ENCODE results near the gene SLC17A7. TPM values are rescaled to one million over a fixed set of nuclear protein-coding genes. Genes with fewer than 3 reads are reported as not detected.
"Not testable (repeated sequence)": the region's sequence is repeated elsewhere in the genome, so short reads cannot be mapped to it uniquely, and the experiment has no call there.

SLC17A7 gene
- total RNA-seq, 2 donors from 2014 or later: 0.20 to 0.33 TPM

- Mint-ChIP-seq H3K9me3 (no peaks in the 10 kb centered on the region), H3K36me3 (peaks cover 8 to 22% of the 10 kb centered on the region in 2 donors), H3K27ac (peak overlapping the region in 1 of 2 donors; percentile 46)
- DNase-seq (ENCODE audit: low spot score in 2 of 2) (no peak), ATAC-seq (no peak)
These were observed 14.4 kb upstream of the SLC17A7 start for GRCh38 chr19:49455773-49456172.

- DNase-seq (ENCODE audit: low spot score in 2 of 2) (no peak), ATAC-seq (peak in 1 of 2 donors; percentile 2)
- H3K36me3 Mint-ChIP-seq: peaks cover 11 to 41% of the 10 kb centered on the region in 2 donors
- peak overlapping the region; percentile 99 to 100 for H3K27ac Mint-ChIP-seq
- H3K9me3 Mint-ChIP-seq: no peaks in the 10 kb centered on the region
These were observed 12.5 kb upstream of the SLC17A7 start for GRCh38 chr19:49453757-49454240.

DNA sequence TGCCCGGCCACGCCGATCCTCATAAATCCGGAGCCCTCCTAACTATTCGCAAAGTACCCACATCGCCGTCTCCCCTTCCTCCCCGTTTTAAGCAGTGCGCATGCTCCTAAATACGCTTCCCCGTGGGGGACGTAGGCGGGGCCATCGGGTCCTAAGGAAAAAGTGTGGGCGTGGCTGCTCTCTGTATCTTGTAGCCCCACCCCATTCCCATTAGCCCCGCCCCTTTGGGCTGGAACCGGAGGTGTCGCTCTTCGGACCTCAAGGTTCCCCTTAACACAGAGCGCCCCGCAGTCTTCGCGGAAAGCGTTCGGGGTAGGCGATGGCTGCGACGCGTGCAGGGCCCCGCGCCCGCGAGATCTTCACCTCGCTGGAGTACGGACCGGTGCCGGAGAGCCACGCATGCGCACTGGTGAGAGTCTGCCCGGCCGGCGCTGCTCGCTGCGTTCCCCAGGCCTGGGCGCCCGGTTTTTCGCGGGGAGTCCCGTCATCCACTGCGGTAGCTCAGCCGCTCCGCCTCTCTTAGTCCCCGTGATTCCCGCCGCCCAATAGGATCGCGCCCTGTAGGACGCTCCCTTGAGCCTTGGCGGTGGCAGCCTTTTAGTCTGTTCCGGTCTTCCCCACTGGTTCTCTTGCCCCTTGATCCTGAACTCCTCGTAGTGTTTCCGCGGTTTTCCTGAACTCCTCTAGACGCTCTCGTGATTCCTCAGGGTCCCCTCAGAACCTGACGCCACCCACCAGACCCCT, 11.9 kb upstream of the SLC17A7 start, which contains the start of gene ALDH16A1:
ALDH16A1 (plus strand) TSS at position 213 of the 744 bp plus-strand sequence; CDS start at position 320, 107 bp downstream.
- H3K36me3 Mint-ChIP-seq: peaks cover 11 to 47% of the 10 kb centered on the region in 2 donors
- H3K9me3 Mint-ChIP-seq: no peaks in the 10 kb centered on the region
- DNase-seq (ENCODE audit: low spot score in 2 of 2) (peak; percentile 97 to 100), ATAC-seq (peak; percentile 91 to 93)
- peak within 1 kb of the TSS; percentile 99 to 100 for H3K27ac Mint-ChIP-seq

DNA sequence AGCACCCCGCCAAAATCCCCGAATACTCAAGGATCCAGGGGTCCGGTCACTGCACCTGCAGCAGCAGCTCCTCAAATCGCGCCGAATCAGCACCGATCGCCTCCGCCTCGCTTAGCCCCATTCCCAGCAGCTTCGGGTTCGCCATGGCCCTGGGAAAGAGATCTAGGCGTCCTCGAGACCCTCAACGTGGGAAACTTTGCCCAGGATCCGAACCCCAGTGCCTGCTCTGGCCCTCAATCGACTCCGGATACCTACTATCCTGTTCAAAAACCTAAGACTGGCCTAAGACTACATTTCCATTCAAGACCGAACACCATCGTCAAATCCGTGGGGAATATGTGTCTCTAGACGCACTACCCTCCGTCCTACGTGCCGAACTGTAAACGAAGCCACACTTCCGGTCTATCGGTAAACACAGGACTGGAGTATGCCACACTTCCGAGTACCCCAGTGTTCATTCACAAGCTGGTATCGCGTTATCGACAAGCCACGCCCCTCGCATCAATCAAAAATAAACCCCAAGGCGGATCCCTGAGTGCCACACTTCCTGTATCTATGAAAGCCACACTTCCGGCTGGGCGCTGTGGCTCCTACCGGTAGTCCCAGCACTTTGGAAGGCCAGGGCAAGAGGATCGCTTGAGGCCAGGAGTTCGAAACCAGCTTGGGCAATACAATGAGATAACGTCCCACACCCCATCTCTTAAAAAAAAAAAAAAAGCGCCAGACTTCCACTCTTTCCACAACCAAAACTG, 10.3 kb upstream of the SLC17A7 start, which contains the start of gene PIH1D1:
PIH1D1 (minus strand) TSS at position 385 of the 752 bp plus-strand sequence; CDS start at position 145, 240 bp downstream.
- ATAC-seq (peak; percentile 73 to 78), DNase-seq (ENCODE audit: low spot score in 2 of 2) (peak; percentile 89 to 96)
- peaks cover 11 to 50% of the 10 kb centered on the region in 2 donors for H3K36me3 Mint-ChIP-seq
- peak within 1 kb of the TSS; percentile 99 to 100 for H3K27ac Mint-ChIP-seq
- no peaks in the 10 kb centered on the region for H3K9me3 Mint-ChIP-seq

DNA sequence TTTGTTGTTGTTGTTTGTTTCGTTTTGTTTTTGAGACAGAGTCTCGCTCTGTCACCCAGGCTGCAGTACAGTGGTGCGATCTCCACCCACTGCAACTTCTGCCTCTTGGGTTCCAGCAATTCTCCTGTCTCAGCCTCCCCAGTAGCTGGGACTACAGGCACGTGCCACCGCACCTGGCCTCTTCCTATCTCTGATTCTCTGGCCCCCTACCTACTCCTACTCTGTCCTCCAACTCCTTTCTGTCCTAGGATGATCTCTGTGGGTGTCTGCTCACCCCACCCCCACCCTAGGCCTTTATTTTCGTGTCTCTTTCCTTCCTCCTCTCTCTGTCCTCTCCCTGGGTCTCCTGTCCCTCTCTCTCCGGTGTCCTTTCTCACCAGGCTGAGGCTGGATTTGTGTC, 9.1 kb upstream of the SLC17A7 start:
- ATAC-seq (no peak), DNase-seq (ENCODE audit: low spot score in 2 of 2) (no peak)
- Mint-ChIP-seq H3K36me3 (peaks cover 11 to 48% of the 10 kb centered on the region in 2 donors), H3K9me3 (no peaks in the 10 kb centered on the region), H3K27ac (peak overlapping the region; percentile 99)

GRCh38 chr19:49448432-49448786, 7.1 kb upstream of the SLC17A7 start:
- peaks cover 11 to 41% of the 10 kb centered on the region in 2 donors for H3K36me3 Mint-ChIP-seq
- H3K27ac Mint-ChIP-seq: peak overlapping the region; percentile 17 to 47
- DNase-seq (ENCODE audit: low spot score in 2 of 2): no peak
- H3K9me3 Mint-ChIP-seq: no peaks in the 10 kb centered on the region
- no peak for ATAC-seq

GRCh38 chr19:49447485-49448431, 6.4 kb upstream of the SLC17A7 start:
- H3K27ac Mint-ChIP-seq: peak overlapping the region in 1 of 2 donors; percentile 47
- DNase-seq (ENCODE audit: low spot score in 2 of 2) (no peak), ATAC-seq (no peak)
- H3K36me3 Mint-ChIP-seq: peaks cover 11 to 41% of the 10 kb centered on the region in 2 donors
- H3K9me3 Mint-ChIP-seq: no peaks in the 10 kb centered on the region

GRCh38 chr19:49445997-49446396, 4.7 kb upstream of the SLC17A7 start:
- no peak for ATAC-seq
- Mint-ChIP-seq H3K9me3 (no peaks in the 10 kb centered on the region), H3K27ac (no peak overlapping the region), H3K36me3 (peaks cover 5 to 34% of the 10 kb centered on the region in 2 donors)
- no peak for DNase-seq (ENCODE audit: low spot score in 2 of 2)

- peaks cover 0 to 17% of the 10 kb centered on the region in 2 donors for H3K36me3 Mint-ChIP-seq
- not testable (repeated sequence) for ATAC-seq; DNase-seq (ENCODE audit: low spot score in 2 of 2); H3K9me3 Mint-ChIP-seq
- peak overlapping the region; percentile 67 to 69 for H3K27ac Mint-ChIP-seq
These were observed 2.9 kb upstream of the SLC17A7 start for GRCh38 chr19:49444100-49444700.

- Mint-ChIP-seq H3K9me3 (no peaks in the 10 kb centered on the region), H3K27ac (peak overlapping the region in 1 of 2 donors; percentile 67), H3K36me3 (peaks cover 0 to 11% of the 10 kb centered on the region in 2 donors)
- ATAC-seq: peak; percentile 86 to 92
- DNase-seq (ENCODE audit: low spot score in 2 of 2): peak; percentile 94 to 96
These were observed 2.2 kb upstream of the SLC17A7 start for GRCh38 chr19:49443366-49444099.

DNA sequence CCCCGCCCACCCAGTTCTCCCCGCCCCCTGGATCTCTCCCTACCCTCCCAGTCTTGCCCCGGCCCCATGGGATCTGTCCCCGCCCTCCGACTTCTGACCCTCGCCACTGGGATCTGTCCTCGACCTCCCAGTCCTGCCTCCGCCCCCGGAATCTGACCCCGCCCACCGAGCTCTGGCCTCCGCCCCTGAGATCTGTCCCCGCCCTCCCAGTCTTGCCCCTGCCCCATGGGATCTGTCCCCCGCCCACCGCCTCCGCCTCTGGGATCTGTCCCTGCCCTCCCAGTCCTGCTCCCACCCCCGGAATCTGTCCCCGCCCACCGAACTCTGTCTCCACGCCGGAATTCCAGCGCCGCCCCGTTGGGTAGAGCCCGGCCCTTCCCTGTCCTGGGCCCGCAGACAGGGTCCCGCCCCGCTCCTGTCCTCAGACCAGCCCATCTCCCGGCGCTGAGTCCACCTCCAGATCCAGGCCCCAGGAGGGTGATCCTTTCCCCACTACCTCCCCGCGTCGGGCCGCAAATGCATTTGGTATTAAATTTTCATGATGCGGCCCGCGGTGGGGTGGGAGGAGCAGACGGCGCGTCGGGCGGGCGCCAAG, 1.5 kb upstream of the SLC17A7 start:
- H3K27ac Mint-ChIP-seq: peak overlapping the region in 1 of 2 donors; percentile 67
- peak; percentile 30 to 50 for ATAC-seq

DNA sequence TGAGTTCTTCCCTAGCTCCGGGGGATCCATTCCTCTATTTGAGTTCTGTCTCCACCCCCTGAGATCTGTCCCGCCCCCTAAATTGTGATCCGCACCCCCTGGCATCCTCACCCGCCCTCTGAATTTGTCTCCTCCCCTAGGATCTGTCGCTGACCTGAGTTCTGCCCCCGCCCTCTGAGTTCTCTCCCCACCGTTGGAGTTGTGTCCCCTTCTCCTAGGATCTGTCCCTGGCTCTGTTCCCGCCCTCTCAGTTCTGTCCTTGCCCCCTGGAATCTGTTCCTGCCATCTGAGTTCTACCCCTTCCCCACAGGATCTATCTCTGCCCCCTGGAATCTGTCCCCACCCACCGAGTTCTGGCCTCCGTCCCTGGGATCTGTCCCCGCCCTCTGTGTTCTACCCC, 1.0 kb upstream of the SLC17A7 start:
- H3K9me3 Mint-ChIP-seq: no peaks in the 10 kb centered on the region
- no peak for DNase-seq (ENCODE audit: low spot score in 2 of 2)
- no peak for ATAC-seq
- H3K36me3 Mint-ChIP-seq: peaks cover 0 to 6% of the 10 kb centered on the region in 2 donors
- H3K27ac Mint-ChIP-seq: no peak overlapping the region

More for the DNA sequence above, 1.5 kb upstream of the SLC17A7 start:
- Mint-ChIP-seq H3K9me3 (no peaks in the 10 kb centered on the region), H3K36me3 (peaks cover 0 to 6% of the 10 kb centered on the region in 2 donors)
- peak in 1 of 2 donors; percentile 74 for DNase-seq (ENCODE audit: low spot score in 2 of 2)

DNA sequence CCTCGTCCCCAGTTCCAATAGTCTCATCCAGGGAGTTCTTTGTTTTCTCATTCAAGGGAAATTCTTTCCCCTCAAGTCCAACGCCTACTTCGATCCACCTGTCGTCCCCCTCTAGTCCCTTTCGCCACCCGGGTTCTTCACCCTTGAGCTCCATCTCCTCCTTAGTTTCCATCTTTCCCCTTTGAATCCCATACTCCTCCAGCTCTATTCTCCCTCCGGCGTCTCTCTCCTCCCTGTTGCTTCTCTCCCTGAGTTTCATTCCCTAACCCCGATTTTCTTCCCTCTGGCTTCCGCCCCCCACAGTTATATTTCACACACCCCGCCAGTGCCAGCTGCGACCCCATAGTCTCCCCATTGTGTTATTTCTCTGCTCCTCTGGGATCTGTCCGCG, 628 bp upstream of the SLC17A7 start:
- Mint-ChIP-seq H3K9me3 (no peaks in the 10 kb centered on the region), H3K36me3 (peaks cover 0 to 6% of the 10 kb centered on the region in 2 donors), H3K27ac (no peak overlapping the region)
- ATAC-seq (no peak), DNase-seq (ENCODE audit: low spot score in 2 of 2) (no peak)

GRCh38 chr19:49440439-49441209, 703 bp downstream of the SLC17A7 start:
- H3K27ac Mint-ChIP-seq: no peak overlapping the region
- ATAC-seq: no peak

More at GRCh38 chr19:49440439-49441209, 703 bp downstream of the SLC17A7 start:
- Mint-ChIP-seq H3K9me3 (no peaks in the 10 kb centered on the region), H3K36me3 (no peaks in the 10 kb centered on the region)
- no peak for DNase-seq (ENCODE audit: low spot score in 2 of 2)
